HEK293 (cell line): ENCODE results near the gene STXBP5L.
A peak's percentile ranks its signal among the peaks of the same experiment; 100 is the strongest.

ENCODE experiments used
- FEZF1 ChIP-seq: fragments of 450-650 bp; formaldehyde crosslinking; IDR thresholded peaks from 2 replicates; pipeline ENCODE4 v1.5.1; 2016; ENCODE audit warnings: missing biosample characterization, missing genetic modification characterization
- OSR2 ChIP-seq: fragments of 450-650 bp; formaldehyde crosslinking; IDR thresholded peaks from 2 replicates; pipeline ENCODE4 v1.5.1; 2016; ENCODE audit warnings: missing biosample characterization, missing genetic modification characterization
- PRDM4 ChIP-seq: fragments of 450-650 bp; formaldehyde crosslinking; IDR thresholded peaks from 2 replicates; pipeline ENCODE4 v1.5.1; 2017; ENCODE audit warnings: missing biosample characterization, missing genetic modification characterization
- YY2 ChIP-seq: fragments of 450-650 bp; formaldehyde crosslinking; IDR thresholded peaks from 2 replicates; pipeline ENCODE4 v1.5.1; 2016; ENCODE audit warnings: missing biosample characterization, missing genetic modification characterization
- ZNF132 ChIP-seq: fragments of 450-650 bp; formaldehyde crosslinking; IDR thresholded peaks from 2 replicates; pipeline ENCODE4 v1.5.1; 2017; ENCODE audit warnings: missing biosample characterization, missing genetic modification characterization, borderline replicate concordance
- ZNF146 ChIP-seq: fragments of 450-650 bp; formaldehyde crosslinking; IDR thresholded peaks from 2 replicates; pipeline ENCODE4 v1.5.1; 2016; ENCODE audit warnings: missing biosample characterization, missing genetic modification characterization
- ZNF157 ChIP-seq: fragments of 450-650 bp; formaldehyde crosslinking; IDR thresholded peaks from 2 replicates; pipeline ENCODE4 v1.5.1; 2016; ENCODE audit warnings: missing biosample characterization, missing genetic modification characterization
- ZNF174 ChIP-seq: fragments of 450-650 bp; formaldehyde crosslinking; IDR thresholded peaks from 2 replicates; pipeline ENCODE4 v1.5.0; 2017; ENCODE audit warnings: missing biosample characterization, mild to moderate bottlenecking, missing genetic modification characterization
- ZNF239 ChIP-seq: fragments of 450-650 bp; formaldehyde crosslinking; IDR thresholded peaks from 2 replicates; pipeline ENCODE4 v1.5.1; 2016; ENCODE audit warnings: missing biosample characterization, missing genetic modification characterization
- ZNF350 ChIP-seq: fragments of 450-650 bp; formaldehyde crosslinking; IDR thresholded peaks from 2 replicates; pipeline ENCODE4 v1.5.0; 2017; ENCODE audit warnings: missing biosample characterization, mild to moderate bottlenecking, missing genetic modification characterization
- ZNF391 ChIP-seq: fragments of 450-650 bp; formaldehyde crosslinking; IDR thresholded peaks from 2 replicates; pipeline ENCODE4 v1.5.1; 2016; ENCODE audit warnings: low read depth, missing biosample characterization, missing genetic modification characterization, borderline replicate concordance
- ZNF426 ChIP-seq: fragments of 450-650 bp; formaldehyde crosslinking; IDR thresholded peaks from 2 replicates; pipeline ENCODE4 v1.5.1; 2017; ENCODE audit warnings: missing biosample characterization, missing genetic modification characterization, mild to moderate bottlenecking, inconsistent platforms, moderate library complexity
- ZNF433 ChIP-seq: fragments of 450-650 bp; formaldehyde crosslinking; IDR thresholded peaks from 2 replicates; pipeline ENCODE4 v1.5.1; 2016; ENCODE audit warnings: missing biosample characterization, missing genetic modification characterization, low read depth
- ZNF530 ChIP-seq: fragments of 450-650 bp; formaldehyde crosslinking; IDR thresholded peaks from 2 replicates; pipeline ENCODE4 v1.5.1; 2016; ENCODE audit warnings: low read depth, missing biosample characterization, missing genetic modification characterization
- ZNF677 ChIP-seq: fragments of 450-650 bp; IDR thresholded peaks from 2 replicates; pipeline ENCODE4 v1.5.0; 2018; ENCODE audit warnings: missing biosample characterization, mild to moderate bottlenecking, missing genetic modification characterization, moderate library complexity
- ZNF747 ChIP-seq: fragments of 450-650 bp; formaldehyde crosslinking; IDR thresholded peaks from 2 replicates; pipeline ENCODE4 v1.5.1; 2016; ENCODE audit warnings: missing biosample characterization, missing genetic modification characterization
- ZNF776 ChIP-seq: fragments of 450-650 bp; formaldehyde crosslinking; IDR thresholded peaks from 2 replicates; pipeline ENCODE4 v1.5.0; 2017; ENCODE audit warnings: missing biosample characterization, missing genetic modification characterization, borderline replicate concordance
- ZNF830 ChIP-seq: fragments of 450-650 bp; IDR thresholded peaks from 2 replicates; pipeline ENCODE4 v1.5.0; 2018; ENCODE audit warnings: missing biosample characterization, missing genetic modification characterization, low read depth, mild to moderate bottlenecking, moderate library complexity
- TF ChIP-seq, protein P1 (sequence below): fragments of 450-650 bp; formaldehyde crosslinking; IDR thresholded peaks from 2 replicates; pipeline ENCODE4 v1.5.1; 2017; ENCODE audit warnings: missing biosample characterization, missing genetic modification characterization
- TF ChIP-seq, protein P2 (sequence below): fragments of 450-650 bp; formaldehyde crosslinking; IDR thresholded peaks from 2 replicates; pipeline ENCODE4 v1.5.1; 2017; ENCODE audit warnings: missing biosample characterization, mild to moderate bottlenecking, missing genetic modification characterization, moderate library complexity
- TF ChIP-seq, protein P3 (sequence below): fragments of 450-650 bp; formaldehyde crosslinking; IDR thresholded peaks from 2 replicates; pipeline ENCODE4 v1.5.1; 2016; ENCODE audit warnings: missing biosample characterization, missing genetic modification characterization
- TF ChIP-seq, protein P4 (sequence below): fragments of 450-650 bp; formaldehyde crosslinking; IDR thresholded peaks from 2 replicates; pipeline ENCODE4 v1.5.1; 2016; ENCODE audit warnings: missing biosample characterization, missing genetic modification characterization
- TF ChIP-seq, protein P5 (sequence below): fragments of 450-650 bp; formaldehyde crosslinking; IDR thresholded peaks from 2 replicates; pipeline ENCODE4 v1.5.1; 2016; ENCODE audit warnings: missing biosample characterization, missing genetic modification characterization
- TF ChIP-seq, protein P6 (sequence below): IDR thresholded peaks from 2 replicates; pipeline ENCODE4 v1.6.1; 2011; ENCODE audit warnings: mild to moderate bottlenecking, low read depth, low read length, borderline replicate concordance

Gene STXBP5L

GRCh38 chr3:120894316-120895057 lies 13.5 kb upstream of the STXBP5L start (continued):
- TF ChIP-seq, protein P1, sequence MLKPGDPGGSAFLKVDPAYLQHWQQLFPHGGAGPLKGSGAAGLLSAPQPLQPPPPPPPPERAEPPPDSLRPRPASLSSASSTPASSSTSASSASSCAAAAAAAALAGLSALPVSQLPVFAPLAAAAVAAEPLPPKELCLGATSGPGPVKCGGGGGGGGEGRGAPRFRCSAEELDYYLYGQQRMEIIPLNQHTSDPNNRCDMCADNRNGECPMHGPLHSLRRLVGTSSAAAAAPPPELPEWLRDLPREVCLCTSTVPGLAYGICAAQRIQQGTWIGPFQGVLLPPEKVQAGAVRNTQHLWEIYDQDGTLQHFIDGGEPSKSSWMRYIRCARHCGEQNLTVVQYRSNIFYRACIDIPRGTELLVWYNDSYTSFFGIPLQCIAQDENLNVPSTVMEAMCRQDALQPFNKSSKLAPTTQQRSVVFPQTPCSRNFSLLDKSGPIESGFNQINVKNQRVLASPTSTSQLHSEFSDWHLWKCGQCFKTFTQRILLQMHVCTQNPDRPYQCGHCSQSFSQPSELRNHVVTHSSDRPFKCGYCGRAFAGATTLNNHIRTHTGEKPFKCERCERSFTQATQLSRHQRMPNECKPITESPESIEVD: peak; percentile 84
- peak; percentile 77 for TF ChIP-seq FEZF1
- TF ChIP-seq, protein P2, sequence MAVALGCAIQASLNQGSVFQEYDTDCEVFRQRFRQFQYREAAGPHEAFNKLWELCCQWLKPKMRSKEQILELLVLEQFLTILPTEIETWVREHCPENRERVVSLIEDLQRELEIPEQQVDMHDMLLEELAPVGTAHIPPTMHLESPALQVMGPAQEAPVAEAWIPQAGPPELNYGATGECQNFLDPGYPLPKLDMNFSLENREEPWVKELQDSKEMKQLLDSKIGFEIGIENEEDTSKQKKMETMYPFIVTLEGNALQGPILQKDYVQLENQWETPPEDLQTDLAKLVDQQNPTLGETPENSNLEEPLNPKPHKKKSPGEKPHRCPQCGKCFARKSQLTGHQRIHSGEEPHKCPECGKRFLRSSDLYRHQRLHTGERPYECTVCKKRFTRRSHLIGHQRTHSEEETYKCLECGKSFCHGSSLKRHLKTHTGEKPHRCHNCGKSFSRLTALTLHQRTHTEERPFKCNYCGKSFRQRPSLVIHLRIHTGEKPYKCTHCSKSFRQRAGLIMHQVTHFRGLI (tag by site-specific recombination): no peak
- no peak for TF ChIP-seq ZNF146 (tag by site-specific recombination)
- TF ChIP-seq ZNF157 (tag by site-specific recombination): no peak
- TF ChIP-seq ZNF391 (tag by site-specific recombination): no peak
- TF ChIP-seq ZNF776 (tag by site-specific recombination): no peak
- no peak for TF ChIP-seq YY2
- TF ChIP-seq ZNF132 (tag by site-specific recombination): no peak
- no peak for TF ChIP-seq ZNF426 (tag by site-specific recombination)
- TF ChIP-seq, protein P3, sequence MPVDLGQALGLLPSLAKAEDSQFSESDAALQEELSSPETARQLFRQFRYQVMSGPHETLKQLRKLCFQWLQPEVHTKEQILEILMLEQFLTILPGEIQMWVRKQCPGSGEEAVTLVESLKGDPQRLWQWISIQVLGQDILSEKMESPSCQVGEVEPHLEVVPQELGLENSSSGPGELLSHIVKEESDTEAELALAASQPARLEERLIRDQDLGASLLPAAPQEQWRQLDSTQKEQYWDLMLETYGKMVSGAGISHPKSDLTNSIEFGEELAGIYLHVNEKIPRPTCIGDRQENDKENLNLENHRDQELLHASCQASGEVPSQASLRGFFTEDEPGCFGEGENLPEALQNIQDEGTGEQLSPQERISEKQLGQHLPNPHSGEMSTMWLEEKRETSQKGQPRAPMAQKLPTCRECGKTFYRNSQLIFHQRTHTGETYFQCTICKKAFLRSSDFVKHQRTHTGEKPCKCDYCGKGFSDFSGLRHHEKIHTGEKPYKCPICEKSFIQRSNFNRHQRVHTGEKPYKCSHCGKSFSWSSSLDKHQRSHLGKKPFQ (tag by site-specific recombination): no peak
- no peak for TF ChIP-seq ZNF433 (tag by site-specific recombination)
- TF ChIP-seq ZNF677 (tag by site-specific recombination): no peak
- TF ChIP-seq PRDM4 (tag by site-specific recombination): no peak
- TF ChIP-seq ZNF830 (tag by site-specific recombination): no peak
- no peak for TF ChIP-seq ZNF174 (tag by site-specific recombination)
- TF ChIP-seq, protein P4, sequence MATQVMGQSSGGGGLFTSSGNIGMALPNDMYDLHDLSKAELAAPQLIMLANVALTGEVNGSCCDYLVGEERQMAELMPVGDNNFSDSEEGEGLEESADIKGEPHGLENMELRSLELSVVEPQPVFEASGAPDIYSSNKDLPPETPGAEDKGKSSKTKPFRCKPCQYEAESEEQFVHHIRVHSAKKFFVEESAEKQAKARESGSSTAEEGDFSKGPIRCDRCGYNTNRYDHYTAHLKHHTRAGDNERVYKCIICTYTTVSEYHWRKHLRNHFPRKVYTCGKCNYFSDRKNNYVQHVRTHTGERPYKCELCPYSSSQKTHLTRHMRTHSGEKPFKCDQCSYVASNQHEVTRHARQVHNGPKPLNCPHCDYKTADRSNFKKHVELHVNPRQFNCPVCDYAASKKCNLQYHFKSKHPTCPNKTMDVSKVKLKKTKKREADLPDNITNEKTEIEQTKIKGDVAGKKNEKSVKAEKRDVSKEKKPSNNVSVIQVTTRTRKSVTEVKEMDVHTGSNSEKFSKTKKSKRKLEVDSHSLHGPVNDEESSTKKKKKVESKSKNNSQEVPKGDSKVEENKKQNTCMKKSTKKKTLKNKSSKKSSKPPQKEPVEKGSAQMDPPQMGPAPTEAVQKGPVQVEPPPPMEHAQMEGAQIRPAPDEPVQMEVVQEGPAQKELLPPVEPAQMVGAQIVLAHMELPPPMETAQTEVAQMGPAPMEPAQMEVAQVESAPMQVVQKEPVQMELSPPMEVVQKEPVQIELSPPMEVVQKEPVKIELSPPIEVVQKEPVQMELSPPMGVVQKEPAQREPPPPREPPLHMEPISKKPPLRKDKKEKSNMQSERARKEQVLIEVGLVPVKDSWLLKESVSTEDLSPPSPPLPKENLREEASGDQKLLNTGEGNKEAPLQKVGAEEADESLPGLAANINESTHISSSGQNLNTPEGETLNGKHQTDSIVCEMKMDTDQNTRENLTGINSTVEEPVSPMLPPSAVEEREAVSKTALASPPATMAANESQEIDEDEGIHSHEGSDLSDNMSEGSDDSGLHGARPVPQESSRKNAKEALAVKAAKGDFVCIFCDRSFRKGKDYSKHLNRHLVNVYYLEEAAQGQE: no peak
- 0 out of 2 replicates have a peak, but pooled peaks have one; percentile 9 for TF ChIP-seq OSR2 (tag by site-specific recombination)
- no peak for TF ChIP-seq ZNF239 (tag by site-specific recombination)
- TF ChIP-seq, protein P5, sequence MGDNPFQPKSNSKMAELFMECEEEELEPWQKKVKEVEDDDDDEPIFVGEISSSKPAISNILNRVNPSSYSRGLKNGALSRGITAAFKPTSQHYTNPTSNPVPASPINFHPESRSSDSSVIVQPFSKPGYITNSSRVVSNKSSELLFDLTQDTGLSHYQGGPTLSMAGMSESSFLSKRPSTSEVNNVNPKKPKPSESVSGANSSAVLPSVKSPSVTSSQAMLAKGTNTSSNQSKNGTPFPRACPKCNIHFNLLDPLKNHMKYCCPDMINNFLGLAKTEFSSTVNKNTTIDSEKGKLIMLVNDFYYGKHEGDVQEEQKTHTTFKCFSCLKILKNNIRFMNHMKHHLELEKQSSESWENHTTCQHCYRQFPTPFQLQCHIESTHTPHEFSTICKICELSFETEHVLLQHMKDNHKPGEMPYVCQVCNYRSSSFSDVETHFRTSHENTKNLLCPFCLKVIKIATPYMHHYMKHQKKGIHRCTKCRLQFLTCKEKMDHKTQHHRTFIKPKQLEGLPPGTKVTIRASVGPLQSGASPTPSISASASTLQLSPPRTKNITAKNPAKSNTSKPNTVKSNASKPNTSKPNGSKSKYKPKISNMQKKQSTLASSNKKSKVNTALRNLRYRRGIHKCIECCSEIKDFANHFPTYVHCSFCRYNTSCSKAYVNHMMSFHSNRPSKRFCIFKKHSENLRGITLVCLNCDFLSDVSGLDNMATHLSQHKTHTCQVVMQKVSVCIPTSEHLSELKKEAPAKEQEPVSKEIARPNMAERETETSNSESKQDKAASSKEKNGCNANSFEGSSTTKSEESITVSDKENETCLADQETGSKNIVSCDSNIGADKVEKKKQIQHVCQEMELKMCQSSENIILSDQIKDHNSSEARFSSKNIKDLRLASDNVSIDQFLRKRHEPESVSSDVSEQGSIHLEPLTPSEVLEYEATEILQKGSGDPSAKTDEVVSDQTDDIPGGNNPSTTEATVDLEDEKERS (tag by site-specific recombination): no peak
- TF ChIP-seq ZNF530 (tag by site-specific recombination): no peak
- TF ChIP-seq ZNF350 (tag by site-specific recombination): no peak
- TF ChIP-seq ZNF747: no peak
- TF ChIP-seq, protein P6, sequence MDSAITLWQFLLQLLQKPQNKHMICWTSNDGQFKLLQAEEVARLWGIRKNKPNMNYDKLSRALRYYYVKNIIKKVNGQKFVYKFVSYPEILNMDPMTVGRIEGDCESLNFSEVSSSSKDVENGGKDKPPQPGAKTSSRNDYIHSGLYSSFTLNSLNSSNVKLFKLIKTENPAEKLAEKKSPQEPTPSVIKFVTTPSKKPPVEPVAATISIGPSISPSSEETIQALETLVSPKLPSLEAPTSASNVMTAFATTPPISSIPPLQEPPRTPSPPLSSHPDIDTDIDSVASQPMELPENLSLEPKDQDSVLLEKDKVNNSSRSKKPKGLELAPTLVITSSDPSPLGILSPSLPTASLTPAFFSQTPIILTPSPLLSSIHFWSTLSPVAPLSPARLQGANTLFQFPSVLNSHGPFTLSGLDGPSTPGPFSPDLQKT: no peak
